Keratinocyte (primary cell): Measurements from ENCODE around the gene CEL.

Source experiments
- CTCF ChIP-seq, 3 experiments: IDR thresholded peaks in 1 of 3; conservative IDR thresholded peaks in 1 of 3; optimal IDR thresholded peaks in 1 of 3; 2 replicates in 2 of 3; 3 replicates in 1 of 3; pipeline versions ENCODE3 to v1.5.1; 2011; ENCODE audit warnings: low read length in 3 of 3, mild to moderate bottlenecking in 3 of 3, moderate library complexity in 2 of 3, control low read depth in 1 of 3, inconsistent platforms in 1 of 3; ENCODE audit not compliant: insufficient read depth in 2 of 3; ENCODE audit errors: extremely low read depth in 1 of 3
- EZH2 ChIP-seq: IDR thresholded peaks from one replicate; pipeline ENCODE4 v1.6.1; 2012; ENCODE audit warnings: inconsistent platforms, mild to moderate bottlenecking, low read length, moderate library complexity

GRCh38 chr9:133103987-133104505 is 42.3 kb downstream of the CEL start:
- TF ChIP-seq CTCF (optimal IDR thresholded peaks at IDR 0.05 in 1 of 3, IDR thresholded peaks at IDR 0.05 in 1 of 3, conservative IDR thresholded peaks at IDR 0.05 in 1 of 3; ENCODE audit: extremely low read depth in 1 of 3, insufficient read depth in 2 of 3, low read length in 3 of 3) (no peak), EZH2 (no peak)
